Ecto neural progenitor cell (in vitro differentiated cells): ENCODE data around the gene SHE.
A peak's percentile ranks its signal among the peaks of the same experiment; 100 is the strongest.
"Not testable (repeated sequence)": the region's sequence is repeated elsewhere in the genome, so short reads cannot be mapped to it uniquely, and the experiment has no call there.

Experiments
- DNase-seq: peaks from one replicate; pipeline ENCODE4 v3.0.0-alpha.2; 2018; ENCODE audit warnings: low spot score

The SHE gene

DNA sequence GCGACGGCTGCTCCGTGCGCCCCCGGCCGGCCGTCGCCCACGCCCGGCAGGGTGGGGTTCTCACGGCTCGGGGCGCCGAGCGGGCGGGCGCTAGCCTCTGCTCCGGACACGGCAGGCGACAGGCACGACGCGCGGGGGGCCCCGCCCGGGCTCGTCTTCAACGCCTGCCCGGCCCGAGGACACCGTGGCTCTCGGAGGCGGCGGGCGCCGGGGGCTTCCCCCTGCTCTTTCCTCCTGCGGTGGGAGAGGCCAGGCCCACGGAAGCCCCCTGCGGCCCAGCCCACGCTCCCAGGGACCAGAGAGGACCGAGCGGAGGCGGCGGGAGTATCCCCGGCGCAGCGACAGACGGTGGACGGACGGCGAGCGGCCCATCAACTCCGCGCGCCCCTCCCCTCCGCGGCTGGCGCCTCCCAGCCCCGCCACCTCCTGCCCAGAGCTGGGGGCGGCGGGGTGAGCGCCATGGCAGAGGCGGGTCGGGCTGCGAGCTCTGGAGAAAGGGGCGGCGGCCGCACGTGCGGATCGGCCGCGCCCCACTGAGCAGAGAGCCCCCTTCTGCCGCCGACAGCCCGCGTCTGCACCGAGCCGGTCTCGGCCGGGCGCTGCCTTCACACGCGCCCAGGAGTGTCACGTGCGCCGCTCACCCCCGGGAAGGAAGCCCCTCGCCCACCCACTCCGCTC is at the start of gene SHE, which contains the start of gene TDRD10:
TSS of gene SHE (minus strand) at position 347 of the 678 bp plus-strand sequence. CDS start 386 bp downstream, outside the sequence.
TSS of gene TDRD10 (plus strand) at position 154 of the 678 bp plus-strand sequence. CDS start 4,685 bp downstream, outside the sequence.
- DNase-seq: peak; percentile 57

DNA sequence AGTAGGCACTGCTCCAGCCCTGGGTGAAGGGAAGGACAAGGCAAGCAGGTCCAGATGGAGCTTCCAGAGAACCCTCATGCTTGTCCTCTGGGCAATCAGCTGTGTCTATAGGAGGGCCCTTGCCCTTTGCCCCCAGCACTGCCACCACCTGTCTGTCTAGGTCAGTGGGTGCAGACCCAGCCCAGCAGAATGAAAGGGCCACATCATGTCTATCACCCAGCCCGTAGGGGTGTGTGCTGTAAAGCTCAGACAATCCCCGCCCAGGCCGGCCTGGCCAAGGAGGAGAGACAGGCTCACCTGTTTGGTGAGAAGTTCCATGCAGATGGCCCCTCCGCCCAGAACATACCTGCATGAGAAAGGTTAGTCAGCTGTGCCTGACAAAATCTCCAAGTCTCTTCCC is 49.3 kb upstream of the SHE start:
- no peak for DNase-seq

DNA sequence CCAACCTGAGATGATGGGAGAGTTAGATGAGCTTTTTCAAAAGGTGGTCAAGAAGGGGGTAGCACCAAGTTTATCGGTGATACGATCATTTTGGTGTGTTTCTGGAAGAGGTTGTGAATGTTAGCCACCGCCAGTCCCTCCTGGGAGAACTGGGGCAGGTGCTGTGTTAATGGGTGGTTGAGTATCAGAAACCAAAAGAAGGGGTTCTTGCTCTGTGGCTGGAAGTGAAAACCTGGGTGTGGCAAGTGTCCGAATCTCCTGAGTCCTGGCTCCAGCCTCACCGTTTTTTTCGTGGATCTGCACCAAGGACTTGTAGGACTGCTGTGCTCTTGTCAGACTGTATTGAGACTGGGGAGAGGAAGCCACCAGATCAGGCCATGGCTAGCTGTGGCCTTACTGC is 48.4 kb upstream of the SHE start:
- no peak for DNase-seq

DNA sequence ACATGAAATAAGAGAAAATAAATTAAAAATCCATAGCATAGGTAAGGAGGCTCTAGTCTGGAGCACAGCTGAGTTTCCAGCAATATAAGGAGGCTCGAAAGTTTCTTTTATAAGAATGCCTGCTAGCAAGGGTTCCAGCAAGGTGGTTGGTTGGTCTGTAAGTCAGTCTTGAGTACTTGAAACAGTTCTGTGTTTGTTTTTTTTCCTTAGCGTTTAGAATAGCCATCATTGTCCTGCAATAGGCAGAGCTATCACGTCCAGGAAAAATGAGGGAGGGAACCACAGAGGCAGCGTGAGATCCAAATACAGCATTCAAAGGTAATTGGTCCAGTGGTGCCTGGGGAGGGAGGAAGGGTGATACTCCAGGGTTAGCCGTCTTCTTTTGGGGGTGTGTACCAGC is 47.9 kb upstream of the SHE start:
- no peak for DNase-seq

DNA sequence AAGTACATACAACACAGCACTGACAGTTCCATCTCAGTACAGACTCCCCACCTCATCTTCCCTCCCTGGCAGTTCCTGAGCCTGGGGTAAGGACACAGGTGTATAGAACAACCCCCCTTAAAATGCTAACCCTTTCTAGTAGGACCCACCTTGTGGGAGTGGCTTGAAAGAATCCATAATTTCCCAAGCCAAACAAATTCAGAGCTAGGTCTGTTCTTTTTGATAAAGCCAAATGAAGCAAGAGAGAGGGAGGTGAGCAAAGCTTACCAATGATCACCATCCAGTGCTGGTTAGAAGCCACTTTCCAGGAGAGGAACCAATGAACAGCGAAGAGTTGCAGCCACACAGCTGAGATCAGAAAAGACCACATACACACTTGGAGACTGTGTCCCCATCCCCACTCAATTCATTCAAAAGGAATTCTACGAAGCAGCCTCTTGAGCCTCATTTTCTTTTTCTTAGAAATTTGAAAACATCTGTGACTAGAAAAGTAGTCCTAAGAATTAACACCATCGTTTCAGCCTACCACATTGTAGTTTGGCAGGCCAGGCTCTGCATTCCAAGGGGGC is 47.1 kb upstream of the SHE start:
- no peak for DNase-seq

DNA sequence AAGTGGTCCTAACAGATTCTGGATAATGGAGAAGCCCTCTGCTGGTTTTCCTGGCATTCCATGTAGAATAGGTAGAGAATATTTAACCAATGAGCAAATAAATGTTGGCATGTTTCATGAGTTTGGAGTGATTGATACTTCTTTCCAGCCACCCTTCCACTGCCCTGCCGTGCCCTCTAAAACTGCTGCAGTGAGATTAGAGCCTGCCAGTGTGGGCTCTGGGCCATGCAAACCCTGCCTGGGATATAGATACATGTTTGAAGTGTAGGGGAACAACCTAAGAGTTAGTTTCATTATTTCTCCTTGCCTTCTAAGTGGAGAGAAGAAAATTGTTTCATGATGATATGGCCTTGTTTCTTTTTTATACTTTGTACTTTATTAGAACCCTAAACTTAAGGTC is 45.8 kb upstream of the SHE start:
- no peak for DNase-seq

DNA sequence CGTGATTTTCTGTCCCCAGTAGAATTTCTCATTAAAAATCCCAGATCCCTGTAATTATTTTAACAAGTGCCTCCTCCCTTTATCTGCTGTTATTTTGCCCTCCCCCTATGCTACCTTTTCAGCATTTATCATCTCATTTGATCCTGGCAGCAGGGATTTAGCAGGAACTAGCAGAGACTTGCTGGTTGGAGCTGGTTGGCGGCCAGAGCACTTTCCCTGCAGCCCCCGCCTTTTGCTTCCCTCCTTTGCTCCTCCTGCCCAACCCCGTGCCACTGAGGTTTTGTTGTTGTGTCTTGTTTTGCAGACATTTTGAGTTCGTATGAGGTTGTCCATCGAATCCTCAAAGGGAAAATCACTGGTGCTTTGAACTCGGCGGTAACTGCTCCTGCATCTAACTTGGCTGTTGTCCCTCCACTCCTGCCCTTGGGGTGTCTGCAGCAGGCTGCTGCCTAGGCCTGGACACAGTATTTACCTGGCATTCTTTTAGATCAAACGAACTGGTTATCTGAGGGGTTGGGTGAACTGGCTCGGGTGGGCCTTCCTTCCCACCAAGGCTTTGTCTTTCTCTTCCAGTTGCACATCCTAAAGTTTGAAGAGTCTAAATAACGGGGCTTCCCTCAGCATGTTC is 45.0 kb upstream of the SHE start:
- DNase-seq: no peak

DNA sequence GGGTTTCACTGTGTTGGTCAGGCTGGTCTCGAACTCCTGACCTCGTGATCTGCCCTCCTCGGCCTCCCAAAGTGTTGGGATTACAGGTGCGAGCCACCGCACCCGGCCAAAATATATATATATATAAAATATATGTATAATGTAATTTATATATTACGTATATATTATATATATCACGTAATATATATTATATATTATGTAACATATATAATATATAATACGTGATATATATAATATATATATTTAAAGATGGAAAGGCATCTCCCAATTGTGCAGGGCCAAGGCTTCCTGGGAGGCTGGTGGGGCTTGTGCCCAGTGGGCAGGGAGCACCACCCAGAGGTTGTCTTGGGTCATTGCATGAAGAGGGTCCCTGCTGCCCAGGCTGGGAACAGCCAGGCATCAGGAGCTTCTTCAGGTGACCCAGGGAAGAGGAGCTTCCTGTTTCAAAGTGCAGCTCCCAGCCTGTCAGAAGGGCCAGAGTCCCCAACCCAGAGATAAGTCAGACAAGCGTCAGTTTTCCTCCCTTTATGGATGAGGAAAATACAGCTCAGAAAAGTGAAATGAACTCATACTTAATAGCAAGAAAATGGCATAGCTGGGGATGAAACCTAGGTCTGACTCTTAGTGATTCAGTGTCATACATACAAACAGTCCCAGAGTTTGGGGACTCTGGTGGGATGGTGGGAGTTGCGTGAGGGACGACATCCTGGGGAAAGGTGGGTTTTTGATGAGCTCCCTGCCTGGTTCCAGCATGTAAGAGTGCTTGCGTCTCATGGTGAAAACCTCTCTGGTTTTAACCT is 44.3 kb upstream of the SHE start:
- DNase-seq: peak; percentile 77

DNA sequence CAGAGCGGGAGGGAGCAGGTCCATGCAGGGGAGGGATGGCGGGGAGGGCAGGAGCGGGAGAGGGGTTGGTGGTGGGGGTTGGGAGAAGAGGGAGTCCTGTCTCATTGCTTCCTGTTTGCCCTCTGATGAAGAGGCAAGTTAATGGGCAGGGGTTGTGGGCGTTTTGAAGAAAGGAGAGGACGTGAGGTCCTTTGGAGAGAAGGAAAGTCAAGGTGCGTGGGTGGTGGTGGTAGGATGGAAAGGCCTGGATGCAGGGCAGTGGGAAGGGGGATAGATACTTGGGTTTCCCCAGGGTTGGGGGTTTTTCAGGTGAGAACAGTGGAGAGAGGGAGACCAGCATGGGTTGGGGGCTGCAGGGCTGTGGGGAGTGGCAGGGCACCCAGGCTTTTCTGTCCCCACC is 39.0 kb upstream of the SHE start:
- no peak for DNase-seq

DNA sequence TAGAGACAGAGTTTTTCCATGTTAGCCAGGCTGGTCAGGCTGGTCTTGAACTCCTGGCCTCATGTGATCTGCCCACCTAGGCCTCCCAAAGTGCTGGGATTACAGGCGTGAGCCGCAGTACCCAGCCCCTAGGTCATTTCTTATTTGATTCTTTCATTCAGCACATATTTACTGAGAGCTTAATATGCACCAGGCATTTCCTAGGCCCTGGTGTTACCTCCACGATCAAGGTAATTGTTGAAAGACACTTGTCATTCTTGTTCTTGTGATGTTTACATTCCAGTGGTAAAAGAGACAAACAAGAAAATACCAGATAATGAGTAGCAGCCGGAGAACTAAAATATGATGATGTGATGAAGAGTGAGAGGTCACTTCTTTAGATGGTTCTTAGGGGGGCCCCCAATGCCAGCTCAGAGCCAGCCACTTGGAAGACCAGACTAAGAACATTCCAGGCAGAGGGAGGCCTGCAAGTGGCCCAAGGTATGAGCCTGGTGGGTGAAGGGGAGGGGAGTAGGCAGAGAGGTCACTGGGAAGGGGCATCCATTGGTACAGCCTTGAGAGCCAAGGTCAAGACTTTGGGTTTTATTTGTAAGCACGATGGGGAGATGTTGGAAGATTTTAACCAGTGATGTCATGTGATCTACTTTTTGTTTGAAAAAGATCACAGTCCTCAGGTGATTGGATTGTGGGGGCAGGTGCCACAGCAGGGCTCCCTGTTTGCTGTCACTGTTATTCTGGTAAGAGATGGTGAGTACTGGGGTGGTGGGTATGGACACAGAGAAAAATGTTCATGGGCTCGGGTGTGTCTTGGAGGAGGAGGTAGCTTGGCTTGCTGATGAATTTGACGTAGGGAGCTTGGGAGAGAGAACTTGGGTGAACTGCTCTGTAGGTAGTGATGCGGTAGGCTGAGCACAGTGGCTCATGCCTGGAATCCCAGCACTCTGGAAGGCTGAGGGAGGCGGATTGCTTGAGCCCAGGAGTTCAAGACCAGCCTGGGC is 37.6 kb upstream of the SHE start:
- DNase-seq: no peak

DNA sequence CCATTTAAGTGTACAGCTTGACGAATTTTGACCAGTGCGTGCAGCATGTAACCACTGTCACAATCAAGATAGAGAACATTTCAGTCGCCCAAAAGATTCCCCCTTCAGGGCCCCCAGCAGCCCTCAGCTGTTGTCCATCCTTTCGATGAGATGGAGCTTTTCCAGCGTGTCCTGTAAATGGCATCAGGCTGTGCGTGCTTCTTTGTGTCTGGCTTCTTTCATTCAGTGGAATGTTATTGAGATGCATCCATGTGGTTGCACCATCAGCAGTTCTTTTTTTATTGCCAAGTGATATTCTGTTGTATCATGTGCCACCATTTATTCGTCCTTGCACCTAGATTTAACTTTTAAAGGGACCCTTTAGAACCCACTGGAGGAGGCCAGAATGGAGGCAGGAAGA is 34.4 kb upstream of the SHE start:
- no peak for DNase-seq

DNA sequence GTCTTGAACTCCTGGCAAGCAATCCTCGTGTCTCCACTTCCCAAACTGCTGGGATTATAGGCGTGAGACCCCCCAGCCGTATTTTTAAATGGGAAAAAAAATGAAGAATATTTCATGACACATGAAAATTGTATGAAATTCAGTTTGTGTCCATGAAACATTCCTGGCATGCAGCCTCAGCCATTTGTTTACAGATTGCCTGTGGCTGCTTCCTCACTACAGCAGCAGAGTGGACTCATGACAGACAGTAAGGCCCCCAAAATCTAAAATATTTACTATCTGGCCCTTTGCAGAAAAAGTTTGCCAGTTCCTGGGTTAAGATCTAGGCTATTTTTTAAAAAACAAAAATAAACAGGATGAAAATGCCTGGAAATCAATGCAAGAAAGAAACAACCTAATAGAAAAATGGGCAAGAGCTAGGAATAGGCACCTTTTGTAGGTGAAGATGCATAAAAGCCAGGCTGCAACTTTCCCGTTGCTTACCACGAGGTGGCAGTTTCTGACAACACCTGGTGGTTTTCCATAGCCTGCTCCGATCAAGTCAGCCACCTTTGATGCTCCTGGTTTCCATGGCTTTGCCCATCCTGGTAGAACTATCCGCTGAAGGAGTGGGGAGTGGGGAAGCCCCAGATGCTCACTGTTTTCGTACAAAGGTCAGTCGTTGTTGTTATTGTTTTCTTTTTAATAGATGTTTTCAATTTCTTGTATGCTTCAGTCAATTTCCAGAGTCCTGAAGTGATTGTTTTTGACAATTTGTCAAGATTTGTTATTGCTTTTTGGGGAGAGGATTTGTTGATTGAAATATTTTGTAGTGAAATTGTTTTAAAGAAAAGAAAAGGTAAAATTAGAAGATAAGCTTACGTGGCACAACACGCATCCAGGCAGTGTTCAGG is 32.0 kb upstream of the SHE start:
- no peak for DNase-seq

DNA sequence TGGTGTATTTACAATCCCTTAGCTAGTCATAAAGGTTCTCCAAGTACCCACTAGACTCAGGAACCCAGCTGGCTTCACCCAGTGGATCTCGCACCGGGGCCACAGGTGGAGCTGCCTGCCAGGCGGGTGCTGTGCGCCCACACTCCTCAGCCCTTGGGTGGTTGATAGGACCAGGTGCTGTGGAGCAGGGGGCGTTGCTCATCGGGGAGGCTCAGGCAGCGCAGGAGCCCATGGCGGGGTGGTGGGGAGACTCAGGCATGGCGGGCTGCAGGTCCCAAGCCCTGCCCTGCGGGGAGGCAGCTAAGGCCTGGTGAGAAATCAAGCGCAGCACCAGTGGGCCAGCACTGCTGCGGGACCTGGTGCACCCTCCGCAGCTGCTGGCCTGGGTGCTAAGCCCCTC is 29.7 kb upstream of the SHE start:
- not testable (repeated sequence) for DNase-seq

DNA sequence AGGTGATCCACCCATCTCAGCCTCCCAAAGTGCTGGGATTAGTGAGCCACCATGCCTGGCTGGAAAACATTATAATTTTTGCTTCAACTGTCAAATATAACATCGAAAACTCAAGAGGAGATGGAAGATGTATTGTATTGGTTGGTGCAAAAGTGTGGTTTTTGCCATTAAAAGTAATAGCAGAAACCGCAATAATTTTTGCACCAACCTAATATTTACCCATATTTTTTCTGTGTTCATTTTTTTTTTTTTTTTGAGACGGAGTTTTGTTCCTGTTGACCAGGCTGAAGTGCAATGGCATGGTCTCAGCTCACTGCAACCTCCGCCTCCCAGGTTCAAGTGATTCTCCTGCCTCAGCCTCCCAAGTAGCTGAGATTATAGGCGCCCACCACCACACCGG is 27.1 kb upstream of the SHE start:
- DNase-seq: no peak

DNA sequence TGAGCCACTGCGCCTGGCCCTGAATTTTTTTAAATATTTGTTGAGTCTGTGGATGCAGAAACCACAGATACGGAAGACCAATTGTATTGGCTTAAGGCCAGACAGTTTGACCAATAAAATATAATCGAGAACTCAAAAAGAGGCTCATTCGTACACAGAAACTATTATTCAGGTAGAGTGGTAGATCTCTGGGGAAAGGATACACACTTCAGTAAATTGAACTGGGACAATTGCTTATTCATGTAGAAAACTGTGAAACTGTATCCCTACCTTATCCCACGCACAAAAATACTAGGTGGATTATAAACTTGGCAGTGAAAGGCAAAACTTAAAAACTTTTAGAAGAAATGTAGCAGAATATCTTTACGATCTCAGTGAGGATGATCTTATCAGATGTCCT is 25.0 kb upstream of the SHE start:
- DNase-seq: no peak

DNA sequence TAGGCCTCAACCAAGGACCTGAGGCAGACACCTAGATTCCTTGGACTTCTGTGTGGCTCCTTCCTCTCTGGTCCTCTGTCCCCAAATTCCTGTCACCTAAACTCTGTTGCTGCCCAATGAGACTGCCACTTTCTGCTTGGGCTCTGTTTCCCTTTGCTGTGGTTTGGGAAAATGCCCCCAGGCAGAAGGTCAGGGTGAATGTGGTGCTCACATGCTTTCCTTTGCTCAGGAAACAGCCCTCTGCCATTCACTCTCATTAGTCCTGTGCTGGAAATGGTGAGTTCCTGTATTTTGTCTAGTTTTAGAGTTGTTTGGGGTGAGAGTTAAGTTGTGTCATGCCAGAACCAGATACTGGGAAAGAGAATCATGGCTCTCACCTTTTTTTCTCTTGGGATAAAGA is 22.7 kb upstream of the SHE start:
- DNase-seq: no peak

DNA sequence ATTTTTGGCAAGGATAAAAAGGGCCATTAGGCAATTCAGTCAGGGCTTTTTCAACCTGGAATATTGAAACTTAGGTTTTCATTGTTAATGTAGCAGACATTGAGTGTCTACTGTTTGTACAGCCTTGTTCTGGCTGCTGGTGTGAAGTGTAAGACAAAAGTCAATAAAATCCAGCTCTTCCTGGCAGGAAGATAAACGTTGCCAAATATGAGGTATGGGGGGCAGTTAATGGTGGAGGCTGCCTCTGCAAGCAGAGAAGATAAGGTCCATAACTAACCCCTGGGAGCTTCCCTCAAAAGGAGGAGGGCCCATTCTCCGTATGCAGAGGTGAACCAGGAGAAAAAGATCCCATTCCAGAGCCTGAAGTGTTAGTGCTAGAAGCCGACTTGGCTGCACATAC is 19.5 kb upstream of the SHE start:
- no peak for DNase-seq

DNA sequence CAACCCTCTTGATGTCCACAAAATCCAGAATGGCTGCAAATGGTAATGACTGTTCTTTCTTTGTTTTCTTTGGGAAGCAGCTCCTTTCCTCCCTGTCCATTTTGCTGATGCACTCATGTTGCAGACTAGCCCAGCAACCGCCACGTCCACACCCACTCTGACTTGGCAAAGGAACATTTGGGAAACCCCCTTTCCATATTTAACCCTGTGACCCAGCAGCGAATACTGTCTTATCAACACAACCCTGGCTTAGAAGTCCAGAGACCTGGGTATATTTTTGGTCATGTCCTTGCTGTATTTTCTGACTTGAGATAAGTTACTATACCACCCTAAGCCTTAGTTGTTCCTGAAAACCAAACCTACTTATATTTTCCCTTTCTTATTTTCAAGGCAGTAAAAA is 18.1 kb upstream of the SHE start:
- DNase-seq: no peak

DNA sequence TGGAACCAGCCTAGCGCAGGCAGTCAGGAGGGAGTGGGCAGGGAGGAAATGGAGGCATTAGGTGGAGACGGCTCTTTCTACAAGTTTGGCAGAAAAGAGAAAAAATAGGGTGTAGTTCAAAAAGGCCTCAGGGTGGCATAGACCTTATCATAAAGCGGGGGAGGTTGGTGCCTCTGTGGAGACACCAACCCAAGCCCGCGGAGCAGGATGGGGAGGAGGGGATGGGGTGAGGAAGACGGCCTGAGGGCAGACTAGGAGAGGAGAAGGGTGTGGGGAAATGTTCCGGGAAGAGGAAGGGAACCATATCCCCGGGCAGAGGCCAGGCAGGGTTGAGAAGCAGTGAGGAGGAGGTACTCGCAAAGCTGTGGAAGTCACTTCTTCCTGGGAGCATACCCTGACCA is 17.4 kb upstream of the SHE start:
- DNase-seq: no peak

DNA sequence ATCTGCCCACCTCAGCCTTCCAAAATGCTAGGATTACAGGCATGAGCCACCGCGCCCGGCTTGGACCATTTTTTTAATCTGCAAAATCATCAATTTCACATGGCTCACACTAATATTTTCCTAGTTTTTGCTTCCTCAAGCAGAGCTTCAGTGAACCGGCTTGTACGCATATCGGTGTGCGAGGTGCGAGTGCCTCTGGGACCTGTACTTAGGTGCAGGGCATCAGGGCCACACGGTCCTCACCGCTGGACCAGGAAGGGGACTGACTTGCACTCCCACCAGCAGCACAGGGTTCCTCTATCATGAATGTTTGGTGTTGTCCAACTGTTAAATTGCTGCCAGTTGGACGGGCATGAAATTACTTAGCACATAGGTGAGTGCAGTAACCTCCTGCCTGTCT is 15.4 kb upstream of the SHE start:
- DNase-seq: no peak
